Neural progenitor cell (in vitro differentiated cells): ENCODE data around the gene SEMA3E. TPM values are rescaled to one million over a fixed set of nuclear protein-coding genes. Genes with fewer than 3 reads are reported as not detected.

Experiments used
- DNase-seq: peaks from one replicate; pipeline ENCODE4 v3.0.0-alpha.2; 2016; ENCODE audit warnings: low spot score
- H2AFZ ChIP-seq: fragments of 200-600 bp; sonication (generic); replicated peaks from 2 replicates; pipeline ENCODE4 v1.6.1; 2016; ENCODE audit warnings: antibody characterized with exemption
- H3F3A ChIP-seq: fragments of 200-600 bp; sonication (generic); 2 replicates; pipeline ENCODE4 v1.6.1; 2016; ENCODE audit warnings: antibody characterized with exemption, low read depth
- H3K27ac ChIP-seq: fragments of 200-600 bp; sonication (generic); 2 replicates; pipeline ENCODE4 v1.5.1; 2016; ENCODE audit warnings: mild to moderate bottlenecking
- H3K27me3 ChIP-seq: fragments of 200-600 bp; sonication (generic); 2 replicates; pipeline ENCODE4 v1.6.1; 2016; ENCODE audit warnings: mild to moderate bottlenecking, moderate library complexity
- H3K36me3 ChIP-seq: fragments of 200-600 bp; sonication (generic); 2 replicates; pipeline ENCODE4 v1.5.1; 2016
- H3K4me1 ChIP-seq: fragments of 200-600 bp; sonication (generic); 2 replicates; pipeline ENCODE4 v1.6.1; 2016; ENCODE audit warnings: mixed run types
- H3K4me2 ChIP-seq: fragments of 200-600 bp; sonication (generic); 2 replicates; pipeline ENCODE4 v1.6.1; 2016
- H3K4me3 ChIP-seq: fragments of 200-600 bp; sonication (generic); 2 replicates; pipeline ENCODE4 v1.5.1; 2016
- H3K79me2 ChIP-seq: fragments of 200-600 bp; sonication (generic); 2 replicates; pipeline ENCODE4 v1.6.1; 2016; ENCODE audit warnings: low read depth
- H3K9ac ChIP-seq: fragments of 200-600 bp; sonication (generic); 2 replicates; pipeline ENCODE4 v1.6.1; 2016
- H3K9me3 ChIP-seq: fragments of 200-600 bp; sonication (generic); 2 replicates; pipeline ENCODE4 v1.5.1; 2016; ENCODE audit warnings: low read depth
- H4K20me1 ChIP-seq: fragments of 200-600 bp; sonication (generic); 2 replicates; pipeline ENCODE4 v1.6.1; 2016; ENCODE audit warnings: low read depth
- H3K27ac Mint-ChIP-seq: 3 replicates; pipeline ENCODE4 v1.8.0; 2021; ENCODE audit warnings: mixed read lengths
- H3K27me3 Mint-ChIP-seq: 2 replicates; pipeline ENCODE4 v1.8.0; 2022; ENCODE audit warnings: low read depth, mild to moderate bottlenecking, inconsistent platforms, moderate library complexity, mixed read lengths; ENCODE audit not compliant: insufficient read depth
- H3K36me3 Mint-ChIP-seq: 3 replicates; pipeline ENCODE4 v1.8.0; 2021; ENCODE audit warnings: mixed read lengths
- H3K4me1 Mint-ChIP-seq: 3 replicates; pipeline ENCODE4 v1.8.0; 2021; ENCODE audit warnings: mixed read lengths
- H3K4me3 Mint-ChIP-seq: 3 replicates; pipeline ENCODE4 v1.8.0; 2021; ENCODE audit warnings: mild to moderate bottlenecking, moderate library complexity, mixed read lengths
- H3K9me3 Mint-ChIP-seq: 3 replicates; pipeline ENCODE4 v1.8.0; 2020; ENCODE audit warnings: mixed read lengths
- EZH2 ChIP-seq: fragments of 200-600 bp; sonication (generic); IDR thresholded peaks from 2 replicates; pipeline ENCODE4 v1.6.1; 2017; ENCODE audit warnings: antibody characterized with exemption, mild to moderate bottlenecking, moderate library complexity
- EZH2phosphoT487 ChIP-seq: fragments of 200-600 bp; sonication (generic); IDR thresholded peaks from 2 replicates; pipeline ENCODE4 v1.6.1; 2017; ENCODE audit warnings: antibody characterized with exemption
- total RNA-seq: library from RNA; depleted of rRNA; stranded (reverse); fragments of >200 nt; gene quantifications from 2 replicates; pipeline ENCODE4 v1.2.3, GENCODE V29; 2015; ENCODE audit warnings: low replicate concordance
- TF ChIP-seq, protein P1 (sequence below): fragments of 200-600 bp; sonication (generic); IDR thresholded peaks from 2 replicates; pipeline ENCODE4 v1.5.1; 2017; ENCODE audit warnings: antibody characterized with exemption, mild to moderate bottlenecking

Gene SEMA3E
- total RNA-seq, 1 donor from 2014 or later = 5.5 TPM

- no peaks in the 10 kb centered on the region for H4K20me1 ChIP-seq
- H3K27ac ChIP-seq = no peak overlapping the region
- H3K36me3 ChIP-seq = no peaks in the 10 kb centered on the region
- H3K27ac Mint-ChIP-seq = no peak overlapping the region
- H3K4me2 ChIP-seq = no peak overlapping the region
- no peak for DNase-seq
- H3K9me3 ChIP-seq = no peaks in the 10 kb centered on the region
- no peaks in the 10 kb centered on the region for H3K9me3 Mint-ChIP-seq
- no peak overlapping the region for H3K9ac ChIP-seq
- H3K79me2 ChIP-seq = no peaks in the 10 kb centered on the region
- H3K4me1 ChIP-seq = peaks cover 2% of the 10 kb centered on the region
- H3K4me3 Mint-ChIP-seq = no peak overlapping the region
- H3F3A ChIP-seq = no peaks in the 10 kb centered on the region
- no peak overlapping the region for H3K4me3 ChIP-seq
- H3K4me1 Mint-ChIP-seq = no peaks in the 10 kb centered on the region
- TF ChIP-seq EZH2phosphoT487 (no peak), EZH2 (no peak)
- TF ChIP-seq, protein P1, sequence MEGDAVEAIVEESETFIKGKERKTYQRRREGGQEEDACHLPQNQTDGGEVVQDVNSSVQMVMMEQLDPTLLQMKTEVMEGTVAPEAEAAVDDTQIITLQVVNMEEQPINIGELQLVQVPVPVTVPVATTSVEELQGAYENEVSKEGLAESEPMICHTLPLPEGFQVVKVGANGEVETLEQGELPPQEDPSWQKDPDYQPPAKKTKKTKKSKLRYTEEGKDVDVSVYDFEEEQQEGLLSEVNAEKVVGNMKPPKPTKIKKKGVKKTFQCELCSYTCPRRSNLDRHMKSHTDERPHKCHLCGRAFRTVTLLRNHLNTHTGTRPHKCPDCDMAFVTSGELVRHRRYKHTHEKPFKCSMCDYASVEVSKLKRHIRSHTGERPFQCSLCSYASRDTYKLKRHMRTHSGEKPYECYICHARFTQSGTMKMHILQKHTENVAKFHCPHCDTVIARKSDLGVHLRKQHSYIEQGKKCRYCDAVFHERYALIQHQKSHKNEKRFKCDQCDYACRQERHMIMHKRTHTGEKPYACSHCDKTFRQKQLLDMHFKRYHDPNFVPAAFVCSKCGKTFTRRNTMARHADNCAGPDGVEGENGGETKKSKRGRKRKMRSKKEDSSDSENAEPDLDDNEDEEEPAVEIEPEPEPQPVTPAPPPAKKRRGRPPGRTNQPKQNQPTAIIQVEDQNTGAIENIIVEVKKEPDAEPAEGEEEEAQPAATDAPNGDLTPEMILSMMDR = no peak
- no peaks in the 10 kb centered on the region for H3K27me3 Mint-ChIP-seq
- no peaks in the 10 kb centered on the region for H3K27me3 ChIP-seq
- H3K36me3 Mint-ChIP-seq = no peaks in the 10 kb centered on the region
- H2AFZ ChIP-seq = no peak overlapping the region
Measured at GRCh38 chr7:83509255-83510021, 139.5 kb downstream of the SEMA3E start.

DNA sequence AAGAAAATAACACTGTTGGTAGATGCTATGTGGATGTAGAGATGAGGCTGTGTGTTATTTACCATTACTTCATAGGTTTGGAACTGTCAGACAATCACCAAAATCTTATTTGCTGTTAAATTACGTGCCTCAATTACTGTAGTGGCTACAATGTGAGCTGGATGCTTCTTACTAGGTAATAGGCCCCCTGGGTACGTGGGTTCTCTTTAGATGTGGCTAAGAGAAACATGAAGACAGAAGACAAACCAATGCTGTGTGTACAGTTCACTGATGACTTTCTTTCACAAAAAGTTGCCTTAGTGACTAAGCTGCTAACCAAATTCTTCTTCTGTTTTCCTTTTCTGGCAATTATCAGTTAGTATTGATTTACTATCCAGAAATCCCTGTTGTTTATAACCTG lies 144.6 kb downstream of the SEMA3E start:
- H3K9me3 ChIP-seq = no peaks in the 10 kb centered on the region
- H2AFZ ChIP-seq = no peak overlapping the region
- H3K79me2 ChIP-seq = no peaks in the 10 kb centered on the region
- TF ChIP-seq, protein P1 = no peak
- no peak for TF ChIP-seq EZH2
- TF ChIP-seq EZH2phosphoT487 = no peak
- H3K9me3 Mint-ChIP-seq = no peaks in the 10 kb centered on the region
- no peaks in the 10 kb centered on the region for H3K27me3 ChIP-seq
- H3K36me3 Mint-ChIP-seq = no peaks in the 10 kb centered on the region
- H3K4me2 ChIP-seq = no peak overlapping the region
- no peaks in the 10 kb centered on the region for H4K20me1 ChIP-seq
- no peaks in the 10 kb centered on the region for H3F3A ChIP-seq
- no peak overlapping the region for H3K4me3 ChIP-seq
- no peak overlapping the region for H3K27ac Mint-ChIP-seq
- H3K4me3 Mint-ChIP-seq = no peak overlapping the region
- peaks cover 3% of the 10 kb centered on the region for H3K4me1 ChIP-seq
- DNase-seq = no peak
- no peaks in the 10 kb centered on the region for H3K4me1 Mint-ChIP-seq
- no peaks in the 10 kb centered on the region for H3K36me3 ChIP-seq
- no peaks in the 10 kb centered on the region for H3K27me3 Mint-ChIP-seq
- H3K27ac ChIP-seq = no peak overlapping the region
- no peak overlapping the region for H3K9ac ChIP-seq

GRCh38 chr7:83502636-83503035 lies 146.3 kb downstream of the SEMA3E start:
- Histone ChIP-seq H3K4me3 (no peak overlapping the region), H3K4me2 (no peak overlapping the region), H4K20me1 (no peaks in the 10 kb centered on the region), H2AFZ (no peak overlapping the region), H3F3A (no peaks in the 10 kb centered on the region), H3K9ac (no peak overlapping the region), H3K27me3 (no peaks in the 10 kb centered on the region), H3K4me1 (peaks cover 5% of the 10 kb centered on the region), H3K79me2 (no peaks in the 10 kb centered on the region), H3K9me3 (no peaks in the 10 kb centered on the region), H3K27ac (no peak overlapping the region), H3K36me3 (no peaks in the 10 kb centered on the region)
- H3K9me3 Mint-ChIP-seq = no peaks in the 10 kb centered on the region
- H3K36me3 Mint-ChIP-seq = no peaks in the 10 kb centered on the region
- H3K4me1 Mint-ChIP-seq = no peaks in the 10 kb centered on the region
- no peak overlapping the region for H3K27ac Mint-ChIP-seq
- H3K4me3 Mint-ChIP-seq = no peak overlapping the region
- DNase-seq = no peak
- TF ChIP-seq EZH2 (no peak), EZH2phosphoT487 (no peak)
- TF ChIP-seq, protein P1 = no peak
- H3K27me3 Mint-ChIP-seq = no peaks in the 10 kb centered on the region
